EL (cell line): ENCODE measurements around the gene USP30.
"Not testable (repeated sequence)": the region's sequence is repeated elsewhere in the genome, so short reads cannot be mapped to it uniquely, and the experiment has no call there.

Experiments
- DNase-seq: peaks from one replicate; pipeline ENCODE4 v3.0.0-alpha.2; 2016

Gene USP30, protein sequence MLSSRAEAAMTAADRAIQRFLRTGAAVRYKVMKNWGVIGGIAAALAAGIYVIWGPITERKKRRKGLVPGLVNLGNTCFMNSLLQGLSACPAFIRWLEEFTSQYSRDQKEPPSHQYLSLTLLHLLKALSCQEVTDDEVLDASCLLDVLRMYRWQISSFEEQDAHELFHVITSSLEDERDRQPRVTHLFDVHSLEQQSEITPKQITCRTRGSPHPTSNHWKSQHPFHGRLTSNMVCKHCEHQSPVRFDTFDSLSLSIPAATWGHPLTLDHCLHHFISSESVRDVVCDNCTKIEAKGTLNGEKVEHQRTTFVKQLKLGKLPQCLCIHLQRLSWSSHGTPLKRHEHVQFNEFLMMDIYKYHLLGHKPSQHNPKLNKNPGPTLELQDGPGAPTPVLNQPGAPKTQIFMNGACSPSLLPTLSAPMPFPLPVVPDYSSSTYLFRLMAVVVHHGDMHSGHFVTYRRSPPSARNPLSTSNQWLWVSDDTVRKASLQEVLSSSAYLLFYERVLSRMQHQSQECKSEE

DNA sequence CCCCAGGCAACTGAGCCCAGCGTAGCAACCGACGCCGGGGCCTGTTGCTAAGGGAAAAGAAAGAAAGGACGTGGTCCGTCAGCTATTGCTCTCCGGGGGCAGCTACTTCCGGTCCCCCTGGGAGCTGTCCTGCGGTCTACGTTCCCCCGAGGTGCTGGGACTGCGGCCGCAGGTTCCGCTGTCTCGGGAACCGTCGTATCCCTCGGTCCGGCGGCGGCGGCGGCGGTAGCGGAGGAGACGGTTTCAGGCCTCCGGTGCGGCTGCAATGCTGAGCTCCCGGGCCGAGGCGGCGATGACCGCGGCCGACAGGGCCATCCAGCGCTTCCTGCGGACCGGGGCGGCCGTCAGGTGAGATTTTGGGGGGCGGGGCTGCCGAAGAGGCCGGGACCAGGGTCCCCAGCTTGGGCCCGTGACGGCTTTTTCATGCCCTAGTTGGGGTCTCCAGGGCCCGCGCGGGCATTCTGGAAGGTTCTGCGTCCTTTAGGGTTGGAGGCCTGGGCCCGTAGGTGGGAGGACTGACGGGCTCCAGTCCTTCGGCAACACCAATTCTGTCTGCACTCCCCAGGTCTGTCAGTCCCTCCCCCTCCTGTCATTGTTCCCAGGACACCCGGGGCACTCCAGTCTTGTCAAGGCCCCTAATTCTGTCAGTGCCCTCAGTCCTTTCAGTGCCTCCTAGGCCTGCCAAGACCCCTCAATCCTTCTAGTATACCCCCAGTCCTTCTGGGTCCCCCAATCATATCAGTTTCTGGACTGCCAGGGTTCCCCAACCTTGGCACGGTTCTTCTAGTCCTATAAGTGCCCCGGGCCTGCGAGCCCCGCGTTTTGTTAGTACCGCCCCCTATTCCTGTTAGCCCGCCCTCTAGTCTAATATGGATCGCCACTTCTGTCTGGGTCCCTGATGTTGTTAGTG is at the start of gene USP30:
USP30 (plus strand) TSS at position 163 of the 910 bp plus-strand sequence; CDS start at position 266, 103 bp downstream.
- peak; percentile 81 for DNase-seq

DNA sequence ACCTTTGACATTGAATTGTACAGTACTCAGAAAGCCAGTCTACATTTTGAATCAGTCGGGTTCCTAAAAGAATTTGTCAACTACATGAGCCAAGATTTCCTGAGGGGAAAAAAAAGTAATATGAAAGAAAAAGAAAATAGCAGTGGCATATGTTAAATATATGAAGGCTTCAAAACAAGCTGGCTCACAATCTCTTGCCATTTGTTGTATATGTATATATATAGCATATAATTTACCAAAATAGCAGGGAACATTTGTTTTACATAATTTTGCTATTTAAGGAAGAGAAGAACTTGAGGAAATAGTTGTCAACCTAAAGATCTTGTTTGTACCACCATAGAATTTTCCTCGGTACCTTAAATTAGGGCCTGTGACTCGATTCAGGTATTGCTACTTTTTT is 48.4 kb upstream of the USP30 start:
- DNase-seq, result no peak

DNA sequence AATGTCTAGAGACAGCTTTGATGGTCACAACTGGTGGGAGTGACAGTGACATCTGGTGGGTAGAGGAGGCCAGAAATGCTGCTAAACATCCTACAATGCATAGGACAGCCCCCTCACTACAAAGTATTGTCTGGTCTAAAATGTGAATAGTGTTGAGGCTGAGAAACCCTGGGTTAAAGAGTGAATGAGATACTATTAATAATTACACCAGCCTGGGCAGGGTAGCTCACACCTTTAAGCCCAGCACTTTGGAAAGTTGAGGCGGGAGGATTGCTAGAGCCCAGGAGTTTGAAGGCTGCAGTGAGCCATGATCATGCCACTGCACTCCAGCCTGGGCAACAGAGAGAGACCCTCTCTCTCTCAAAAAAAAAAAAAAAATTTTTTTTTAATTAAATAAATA is 42.6 kb upstream of the USP30 start:
- DNase-seq, result no peak

DNA sequence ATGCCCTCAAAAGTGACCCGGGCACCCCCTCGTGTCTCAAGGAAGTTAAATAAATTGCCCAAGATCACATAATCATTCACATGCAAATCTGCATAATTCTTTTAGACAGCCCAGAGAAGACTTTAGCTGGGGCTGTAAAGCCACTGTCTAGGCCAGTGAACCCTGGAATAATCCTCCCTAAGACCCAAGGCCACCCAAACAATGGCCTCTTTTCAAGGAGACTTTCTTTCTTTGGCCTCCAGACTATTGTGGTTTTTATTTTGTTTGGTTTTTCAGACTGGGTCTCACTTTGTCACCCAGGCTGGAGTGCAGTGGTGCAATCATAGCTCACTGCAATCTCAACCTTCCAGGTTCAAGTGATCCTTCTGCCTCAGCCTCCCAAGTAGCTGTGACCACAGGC is 42.1 kb upstream of the USP30 start:
- DNase-seq, result no peak

DNA sequence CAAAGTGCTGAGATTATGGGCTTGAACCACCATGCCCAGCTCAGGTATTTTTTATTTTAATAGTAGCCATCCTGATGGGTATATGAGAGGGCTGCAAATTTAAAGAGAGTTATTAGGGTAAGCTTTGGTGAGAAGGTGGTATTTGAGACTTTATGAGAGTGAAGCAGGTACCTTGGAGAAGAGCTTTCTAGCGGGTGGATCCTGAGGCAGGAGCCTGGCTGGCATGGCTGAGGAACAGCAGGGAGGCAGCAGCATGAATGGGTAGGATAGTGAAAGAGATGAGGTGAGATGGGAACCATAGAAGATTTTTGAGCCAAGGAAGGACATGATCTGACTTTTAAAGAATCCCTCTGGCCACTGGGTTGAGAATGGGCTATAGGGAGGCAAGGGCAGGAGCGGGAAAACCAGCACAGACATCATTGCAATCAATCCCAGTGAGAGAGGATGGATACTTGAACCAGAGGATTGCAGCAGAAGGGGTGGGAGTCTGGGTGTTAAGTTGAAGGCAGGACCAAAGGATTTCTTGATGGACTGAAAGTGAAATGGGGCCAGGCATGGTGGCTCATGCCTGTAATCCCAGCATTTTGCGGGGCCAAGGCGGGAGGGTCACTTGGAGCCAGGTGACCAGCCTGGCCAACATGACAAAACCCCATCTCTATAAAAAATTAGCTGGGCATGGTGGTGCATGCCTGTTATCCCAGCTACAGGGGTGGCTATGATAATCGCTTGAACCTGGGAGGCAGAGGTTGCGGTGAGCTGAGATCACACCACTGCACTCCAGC is 37.2 kb upstream of the USP30 start:
- DNase-seq, result no peak

DNA sequence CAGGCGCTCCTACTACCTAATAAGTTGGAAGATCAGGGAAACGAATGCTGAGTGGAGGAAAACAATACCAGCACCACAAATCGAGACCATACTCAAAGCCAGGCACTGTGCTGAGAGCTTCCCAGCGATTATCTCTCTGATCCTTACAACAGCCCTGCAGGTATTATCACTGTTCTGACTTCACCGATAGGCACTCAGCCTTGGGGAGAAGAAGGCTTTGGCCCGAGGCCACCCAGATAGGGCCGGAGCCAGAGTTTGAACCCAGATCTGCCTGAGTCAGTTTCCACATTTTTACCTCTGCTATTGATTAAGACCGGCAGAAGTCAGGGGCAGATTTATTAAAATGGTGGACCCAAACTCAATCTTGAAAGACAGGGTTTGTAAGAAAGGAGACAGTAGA is 36.4 kb upstream of the USP30 start:
- no peak for DNase-seq

DNA sequence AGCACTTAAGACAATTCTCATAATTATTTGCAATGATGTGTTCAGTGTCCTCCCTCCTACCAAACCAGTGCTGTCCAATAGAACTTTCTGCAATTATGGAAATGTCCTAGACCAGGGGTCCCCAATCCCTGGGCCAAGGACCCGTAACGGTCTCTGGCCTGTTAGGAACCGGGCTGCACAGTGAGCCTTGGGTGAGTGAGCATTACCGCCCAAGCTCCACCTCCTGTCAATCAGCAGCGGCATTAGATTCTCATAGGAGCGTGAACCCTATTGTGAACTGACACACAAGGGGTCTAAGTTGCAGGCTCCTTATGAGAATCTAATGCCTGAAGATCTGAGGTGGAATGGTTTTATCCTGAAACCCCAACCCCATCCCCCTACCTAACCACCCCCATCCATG is 35.4 kb upstream of the USP30 start:
- no peak for DNase-seq

DNA sequence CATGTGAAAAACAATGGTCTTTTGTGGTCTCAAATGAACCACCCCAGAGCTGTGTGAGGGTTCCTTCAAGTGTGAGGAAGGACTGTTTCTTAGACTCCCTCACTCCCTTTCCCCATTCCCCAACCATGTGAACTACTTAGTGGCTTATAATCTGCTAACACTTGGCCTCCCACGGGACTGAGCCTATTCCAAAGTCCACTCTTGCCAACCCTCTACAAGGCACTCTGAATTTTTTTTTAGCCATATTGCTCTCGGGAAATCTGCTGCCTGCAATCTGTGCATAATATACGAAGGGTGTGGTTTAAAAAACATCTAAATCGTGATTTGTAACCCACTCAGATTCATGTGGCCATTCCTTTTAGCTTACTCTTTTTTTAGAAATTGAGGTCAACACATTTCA is 34.1 kb upstream of the USP30 start:
- no peak for DNase-seq

DNA sequence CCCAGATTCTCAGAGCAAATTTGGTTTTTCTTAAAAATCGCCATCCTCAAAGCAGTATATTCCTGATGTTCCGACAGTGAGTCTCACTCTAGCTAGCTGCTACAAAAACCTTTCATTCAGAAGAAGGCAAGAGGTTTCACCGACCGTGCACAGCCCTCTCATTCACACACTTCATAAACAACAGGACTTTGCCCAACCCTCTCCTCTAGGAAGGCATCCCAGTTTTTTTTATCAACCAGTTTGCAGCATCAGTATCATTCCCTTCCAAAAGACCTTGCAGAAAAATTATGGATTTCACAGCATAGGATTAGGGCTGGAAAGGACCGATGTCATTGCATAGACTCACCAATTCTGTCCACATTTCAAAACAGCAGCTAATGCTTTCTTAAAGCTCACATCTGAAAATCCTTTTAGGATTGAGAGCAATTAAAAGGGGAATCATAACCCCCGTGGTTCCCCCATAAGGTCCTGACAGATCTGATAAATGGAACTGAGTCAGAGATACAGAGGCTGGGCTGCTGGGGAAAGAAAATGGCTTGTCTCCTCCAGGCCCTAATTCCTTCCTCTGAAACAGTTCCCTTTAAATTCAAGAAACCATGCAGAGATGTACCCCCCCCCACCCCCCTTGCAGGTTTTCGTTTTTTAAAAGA is 32.1 kb upstream of the USP30 start:
- DNase-seq, result no peak

DNA sequence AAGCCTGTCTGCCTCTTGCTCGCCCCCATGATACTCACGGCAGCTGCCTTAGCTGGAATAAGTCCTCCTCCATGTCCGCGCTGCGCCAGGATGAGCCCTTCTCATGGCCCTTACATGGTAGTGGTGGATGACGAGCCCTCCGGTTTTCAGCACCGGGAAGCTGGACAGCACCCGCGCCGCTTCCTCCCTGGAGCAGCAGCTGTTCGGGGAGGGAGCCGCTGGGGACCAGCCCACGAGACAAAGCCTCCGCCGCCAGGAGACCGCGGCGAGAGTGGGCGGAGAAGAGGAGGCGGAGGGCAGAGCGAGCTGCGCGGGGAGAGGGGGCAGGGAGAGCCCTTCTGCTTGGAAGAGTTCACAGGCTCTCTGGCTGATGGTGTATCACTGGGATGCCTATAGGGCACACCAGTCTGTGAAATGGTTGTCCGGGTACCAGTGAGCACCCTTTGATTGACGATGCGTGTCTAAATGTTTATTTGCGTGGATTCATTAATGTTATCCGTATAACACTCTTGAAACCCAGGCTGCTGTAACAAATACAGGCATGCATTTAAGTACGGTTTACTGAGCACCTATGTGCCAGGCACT is 31.5 kb upstream of the USP30 start, which contains the start of gene SVOP:
SVOP (minus strand) TSS at position 273 of the 585 bp plus-strand sequence; CDS start at position 73, 200 bp downstream.
- peak; percentile 70 for DNase-seq

DNA sequence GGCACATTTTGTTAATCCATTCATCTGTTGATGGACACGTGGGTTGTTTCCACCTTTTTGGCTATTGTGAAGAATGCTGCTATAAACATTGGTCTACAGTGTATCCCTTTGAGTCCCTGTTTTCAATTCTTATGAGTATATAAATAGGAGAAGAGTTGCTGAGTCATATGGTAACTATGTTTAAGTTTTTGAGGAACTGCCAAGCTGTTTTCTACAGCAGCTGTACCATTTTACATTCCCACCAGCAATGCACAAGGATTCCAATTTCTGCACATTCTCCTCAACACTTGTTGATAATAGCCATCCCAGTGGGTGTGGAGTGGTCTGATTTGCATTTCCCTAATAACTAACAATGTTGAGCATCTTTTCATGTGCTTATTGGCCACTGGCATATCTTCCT is 24.6 kb upstream of the USP30 start:
- DNase-seq, result peak; percentile 9

DNA sequence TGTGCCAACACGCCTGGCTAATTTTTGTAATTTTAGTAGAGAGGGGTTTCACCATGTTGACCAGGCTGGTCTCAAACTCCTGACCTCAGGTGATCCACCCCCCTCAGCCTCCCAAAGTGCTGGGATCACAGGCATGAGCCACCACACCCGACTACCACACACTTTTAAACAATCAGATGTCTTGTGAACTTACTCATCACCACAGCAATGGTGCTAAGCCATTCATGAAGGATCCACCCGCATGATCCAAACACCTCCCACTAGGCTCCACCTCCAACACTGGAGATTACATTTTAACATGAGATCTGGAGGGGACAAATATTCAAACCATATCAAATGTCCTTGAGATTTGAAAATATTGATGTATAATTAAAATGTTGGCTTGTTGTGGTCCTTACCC is 23.8 kb upstream of the USP30 start:
- not testable (repeated sequence) for DNase-seq

DNA sequence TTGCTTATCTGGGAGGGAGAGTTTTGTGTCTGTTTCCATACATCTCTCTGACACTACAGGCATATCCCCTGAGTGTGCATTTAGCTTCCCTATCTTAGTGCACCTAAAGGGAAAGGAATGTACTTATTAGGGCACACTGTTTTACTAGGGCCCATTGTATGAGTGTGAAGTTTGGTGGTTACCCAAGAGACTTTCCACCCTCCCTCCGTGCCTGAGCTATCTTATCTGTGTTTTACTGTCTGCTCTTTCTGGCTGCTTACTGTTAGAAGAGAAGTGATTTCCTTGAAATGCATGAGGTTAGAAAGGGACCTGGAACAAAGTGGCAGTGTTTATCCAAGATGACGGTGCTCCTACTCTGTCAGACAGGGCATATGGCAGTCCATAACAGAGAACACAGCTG is 23.0 kb upstream of the USP30 start:
- DNase-seq, result no peak

DNA sequence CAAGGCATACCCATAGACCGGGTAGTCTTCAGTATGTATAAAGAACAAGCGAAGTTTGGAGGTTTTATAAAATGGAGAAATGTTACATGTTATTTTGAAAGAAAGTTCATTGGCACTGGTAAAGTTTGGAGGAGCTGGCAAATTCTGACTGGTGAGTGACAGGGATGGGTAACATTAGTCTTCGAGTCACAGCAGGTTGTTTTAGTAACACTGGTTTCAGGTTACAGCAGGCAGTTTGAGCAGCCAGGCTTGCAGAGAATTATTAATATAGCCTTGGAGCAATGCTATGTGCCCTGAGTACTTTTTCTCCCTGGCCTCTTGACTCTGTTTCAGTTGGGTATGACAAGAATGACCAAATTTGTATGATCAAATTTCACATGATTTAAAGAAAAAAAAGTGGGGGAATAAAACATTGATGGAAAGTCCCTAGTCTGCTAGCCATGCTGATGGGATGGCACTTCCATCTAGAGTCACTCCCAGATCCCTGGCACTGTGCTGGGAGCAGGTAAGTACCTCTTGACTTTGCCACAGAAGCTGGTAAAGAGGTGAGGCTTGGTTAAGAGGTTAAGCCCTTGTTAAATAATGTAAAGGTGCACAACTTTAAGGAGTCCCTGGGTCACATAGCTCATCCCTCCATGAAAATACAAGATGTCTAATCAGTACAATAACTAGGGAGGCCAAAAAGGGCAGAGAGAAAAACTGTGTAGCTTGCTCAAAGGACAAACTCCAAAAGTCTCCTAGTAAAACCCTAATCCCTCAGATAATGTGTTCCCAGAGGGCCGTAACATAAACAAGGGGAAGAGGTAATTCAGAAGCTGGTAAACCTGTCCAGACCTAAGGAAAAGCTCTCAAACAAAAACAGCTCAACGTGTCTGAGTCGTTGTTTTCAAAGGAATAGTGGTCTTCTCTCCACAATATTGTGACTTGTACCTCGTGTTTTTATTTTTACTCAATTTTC is 18.9 kb upstream of the USP30 start:
- no peak for DNase-seq

DNA sequence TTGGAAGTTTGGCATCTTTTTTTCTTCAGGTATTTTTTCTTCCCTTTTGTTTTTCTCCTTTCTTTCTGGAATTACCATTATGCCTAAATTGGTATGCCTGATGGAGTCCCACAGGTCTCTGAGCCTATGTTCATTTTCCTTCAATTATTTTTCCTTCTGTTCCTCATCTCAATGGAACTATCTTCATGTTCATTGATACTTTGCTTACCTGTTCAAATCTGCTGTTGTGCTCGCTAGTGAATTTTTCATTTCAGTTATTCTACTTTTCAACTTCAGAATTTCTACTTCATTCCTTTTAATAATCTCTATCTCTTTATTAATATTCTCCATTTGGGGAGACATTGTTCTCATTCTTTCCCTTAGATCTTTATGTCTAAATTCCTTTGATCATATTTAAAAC is 15.4 kb upstream of the USP30 start:
- no peak for DNase-seq

DNA sequence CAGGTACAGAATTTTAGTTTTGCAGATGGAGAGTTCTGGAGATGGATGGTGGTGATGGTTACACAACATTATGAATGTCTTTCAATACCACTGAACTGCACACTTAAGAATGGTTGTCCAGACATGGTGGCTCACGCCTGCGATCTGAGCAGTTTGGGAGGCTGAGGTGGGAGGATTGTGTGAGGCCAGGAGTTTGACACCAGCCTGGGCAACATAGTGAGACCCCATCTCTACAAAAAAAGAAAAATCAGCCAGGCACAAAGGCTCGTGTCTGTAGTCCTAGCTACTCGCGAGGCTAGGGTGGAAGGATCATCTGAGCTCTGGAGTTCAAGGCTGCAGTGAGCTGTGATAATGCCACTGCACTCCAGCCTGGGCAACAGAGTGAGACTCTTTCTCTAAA is 8.1 kb upstream of the USP30 start:
- DNase-seq, result no peak

DNA sequence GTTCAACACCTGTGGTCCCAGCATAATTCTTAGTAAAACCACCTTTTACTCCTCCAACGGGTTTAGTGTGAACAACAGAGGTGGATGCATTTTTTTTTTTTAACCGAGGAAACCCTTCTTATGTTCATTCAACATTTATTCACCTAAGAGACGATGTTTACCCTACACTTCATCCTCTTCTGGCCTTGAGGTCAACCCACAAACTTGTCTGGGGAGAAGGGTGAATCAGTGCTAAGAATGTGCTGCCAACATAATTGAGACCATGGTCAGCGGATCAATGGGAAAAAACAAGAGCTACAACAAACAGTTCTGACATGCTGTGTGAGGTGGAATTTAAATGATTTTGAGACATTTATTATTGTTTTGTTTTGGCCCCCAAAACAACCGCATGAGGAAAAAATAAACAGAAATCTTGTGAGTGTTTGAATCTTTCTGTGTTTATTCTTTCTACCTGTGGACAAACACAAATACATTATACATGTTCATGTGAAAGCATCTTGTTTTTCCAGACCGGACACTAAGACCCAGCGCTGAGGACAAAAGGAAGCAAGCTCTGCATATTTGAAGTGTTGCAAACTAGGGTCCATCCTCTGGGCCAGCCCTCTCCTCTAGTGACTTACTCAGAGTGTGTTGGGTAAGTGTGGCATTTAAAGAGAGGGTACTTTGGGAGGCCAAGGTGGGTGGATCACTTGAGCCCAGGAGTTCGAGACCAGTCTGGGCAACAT is 5.1 kb upstream of the USP30 start:
- peak; percentile 27 for DNase-seq

DNA sequence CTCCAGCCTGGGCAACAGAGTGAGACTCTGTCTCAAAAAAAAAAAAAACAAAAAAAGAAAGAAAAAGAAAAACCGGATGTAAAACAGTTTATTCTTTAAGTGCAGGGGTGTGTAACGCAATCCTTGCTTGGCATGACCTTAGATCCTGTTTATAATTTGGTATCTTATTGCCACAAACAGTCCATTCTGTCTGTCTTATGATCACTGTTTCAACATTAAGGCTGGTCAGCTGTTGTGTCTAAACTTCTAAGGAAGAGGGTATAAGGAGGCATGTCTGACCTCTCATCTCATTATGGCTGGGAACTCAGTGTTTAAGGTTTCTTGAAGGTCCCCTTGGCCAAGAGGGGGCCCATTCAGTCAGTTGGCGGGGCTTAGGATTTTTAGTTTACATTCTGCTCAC is 3.7 kb upstream of the USP30 start:
- DNase-seq, result not testable (repeated sequence)

DNA sequence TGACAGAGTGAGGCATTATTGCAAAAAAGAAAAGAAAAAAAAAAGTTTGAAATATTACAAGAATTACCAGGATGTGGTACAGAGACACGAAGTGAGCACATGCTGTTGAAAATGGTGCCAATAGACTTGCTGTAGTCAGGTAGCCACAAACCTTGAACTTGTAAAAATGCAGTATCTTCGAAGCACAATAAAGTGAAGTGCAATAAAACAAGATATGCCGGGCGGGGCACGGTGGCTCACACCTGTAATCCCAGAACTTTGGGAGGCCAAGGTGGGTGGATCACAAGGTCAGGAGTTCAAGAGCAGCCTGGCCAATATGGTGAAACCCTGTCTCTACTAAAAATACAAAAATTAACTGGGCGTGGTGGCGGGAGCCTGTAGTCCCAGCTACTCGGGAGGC is 2.6 kb upstream of the USP30 start:
- not testable (repeated sequence) for DNase-seq

DNA sequence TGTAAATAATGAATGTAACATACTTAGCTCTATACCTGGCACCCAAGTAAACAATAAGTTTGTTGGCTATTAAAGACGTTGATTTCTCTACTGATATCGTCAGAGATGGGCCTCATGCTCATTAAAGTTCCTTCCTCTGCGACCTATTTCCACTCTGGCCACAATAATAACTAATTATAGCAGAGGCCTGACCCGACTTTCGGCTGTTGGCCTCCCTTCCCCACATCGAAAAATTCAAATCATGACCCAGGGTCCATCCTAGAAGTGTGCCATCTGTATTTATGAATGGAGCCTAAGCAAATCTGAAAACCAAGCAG is 321 bp upstream of the USP30 start:
- no peak for DNase-seq
